ENCODE results near the gene MAN1A1. TPM values are rescaled to one million over a fixed set of nuclear protein-coding genes. Genes with fewer than 3 reads are reported as not detected.

MAN1A1 gene
- total RNA-seq, 1 donor, result 79.6 TPM

GRCh38 chr6:119140196-119141140 lies 209.1 kb downstream of the MAN1A1 start:
- no peak for DNase-seq (ENCODE audit: insufficient read length, low spot score, missing footprints)
- H3K4me1 ChIP-seq (ENCODE audit: insufficient read depth, low read length), result peaks cover 11% of the 10 kb centered on the region
- H3K9me3 ChIP-seq (ENCODE audit: low read depth, low read length), result no peaks in the 10 kb centered on the region
- no peak overlapping the region for H2AFZ ChIP-seq (ENCODE audit: low read length)
- H4K20me1 ChIP-seq (ENCODE audit: insufficient read depth, low read length), result no peaks in the 10 kb centered on the region
- H3K36me3 ChIP-seq (ENCODE audit: insufficient read depth, low read length), result no peaks in the 10 kb centered on the region
- no peak overlapping the region for H3K27ac ChIP-seq (ENCODE audit: low read depth, low read length)
- no peak overlapping the region for H3K4me2 ChIP-seq (ENCODE audit: insufficient read depth, low read length)
- no peak overlapping the region for H3K4me3 ChIP-seq (ENCODE audit: insufficient read depth, low read length)
- no peaks in the 10 kb centered on the region for H3K27me3 ChIP-seq (ENCODE audit: insufficient read depth, low read length)
- H3K79me2 ChIP-seq (ENCODE audit: insufficient read depth, low read length), result no peaks in the 10 kb centered on the region
- no peak for TF ChIP-seq CTCF (IDR thresholded peaks at IDR 0.05; ENCODE audit: extremely low read depth, low read depth, low read length)

GRCh38 chr6:119138906-119139541 lies 210.5 kb downstream of the MAN1A1 start:
- H4K20me1 ChIP-seq (ENCODE audit: insufficient read depth, low read length), result no peaks in the 10 kb centered on the region
- peak overlapping the region; percentile 88 for H2AFZ ChIP-seq (ENCODE audit: low read length)
- H3K4me2 ChIP-seq (ENCODE audit: insufficient read depth, low read length), result no peak overlapping the region
- no peaks in the 10 kb centered on the region for H3K36me3 ChIP-seq (ENCODE audit: insufficient read depth, low read length)
- no peak overlapping the region for H3K4me3 ChIP-seq (ENCODE audit: insufficient read depth, low read length)
- peaks cover 11% of the 10 kb centered on the region for H3K4me1 ChIP-seq (ENCODE audit: insufficient read depth, low read length)
- H3K79me2 ChIP-seq (ENCODE audit: insufficient read depth, low read length), result no peaks in the 10 kb centered on the region
- no peaks in the 10 kb centered on the region for H3K9me3 ChIP-seq (ENCODE audit: low read depth, low read length)
- no peaks in the 10 kb centered on the region for H3K27me3 ChIP-seq (ENCODE audit: insufficient read depth, low read length)
- TF ChIP-seq CTCF (IDR thresholded peaks at IDR 0.05; ENCODE audit: extremely low read depth, low read depth, low read length), result no peak
- H3K27ac ChIP-seq (ENCODE audit: low read depth, low read length), result no peak overlapping the region
- no peak for DNase-seq (ENCODE audit: insufficient read length, low spot score, missing footprints)

- Histone ChIP-seq H4K20me1 (ENCODE audit: insufficient read depth, low read length) (no peaks in the 10 kb centered on the region), H3K27ac (ENCODE audit: low read depth, low read length) (peak overlapping the region; percentile 4), H3K36me3 (ENCODE audit: insufficient read depth, low read length) (no peaks in the 10 kb centered on the region), H3K27me3 (ENCODE audit: insufficient read depth, low read length) (no peaks in the 10 kb centered on the region), H3K4me1 (ENCODE audit: insufficient read depth, low read length) (peaks cover 13% of the 10 kb centered on the region), H3K79me2 (ENCODE audit: insufficient read depth, low read length) (no peaks in the 10 kb centered on the region), H2AFZ (ENCODE audit: low read length) (peak overlapping the region; percentile 36), H3K9me3 (ENCODE audit: low read depth, low read length) (no peaks in the 10 kb centered on the region), H3K4me2 (ENCODE audit: insufficient read depth, low read length) (peak overlapping the region; percentile 16), H3K4me3 (ENCODE audit: insufficient read depth, low read length) (no peak overlapping the region)
- DNase-seq (ENCODE audit: insufficient read length, low spot score, missing footprints), result no peak
- no peak for TF ChIP-seq CTCF (IDR thresholded peaks at IDR 0.05; ENCODE audit: extremely low read depth, low read depth, low read length)
These were observed 212.1 kb downstream of the MAN1A1 start for GRCh38 chr6:119137194-119138072.
